HepG2 (cell line): ENCODE results near the gene SMTNL1.

Experiments used
- ELF1 ChIP-seq: sonication (generic); formaldehyde crosslinking; IDR thresholded peaks from 2 replicates; pipeline ENCODE4 v1.4.0; 2020; ENCODE audit warnings: missing genetic modification reagents
- EP300 ChIP-seq, 3 experiments: sonication (generic) in 1 of 3; formaldehyde crosslinking in 1 of 3; IDR thresholded peaks; 2 replicates each; pipeline versions ENCODE4 v1.5.1 to v1.6.1; 2011 to 2020; ENCODE audit warnings: low read depth in 2 of 3, low read length in 2 of 3, borderline replicate concordance in 1 of 3, improper control_type of control experiment in 1 of 3, mild to moderate bottlenecking in 1 of 3, missing genetic modification reagents in 1 of 3, moderate library complexity in 1 of 3
- HDAC2 ChIP-seq: sonication (generic); formaldehyde crosslinking; IDR thresholded peaks from 2 replicates; pipeline ENCODE4 v1.4.0; 2020; ENCODE audit warnings: missing genetic modification reagents
- SOX6 ChIP-seq, 2 experiments: fragments of 450-650 bp in 1 of 2; sonication (generic) in 1 of 2; formaldehyde crosslinking in 1 of 2; IDR thresholded peaks; 2 replicates each; pipeline versions ENCODE4 v1.4.0 to v1.6.1; 2017 to 2020; ENCODE audit warnings: antibody characterized with exemption in 1 of 2, mild to moderate bottlenecking in 1 of 2, missing genetic modification reagents in 1 of 2
- TCF12 ChIP-seq, 2 experiments: fragments of 450-650 bp in 1 of 2; sonication (generic) in 1 of 2; formaldehyde crosslinking in 1 of 2; IDR thresholded peaks; 2 replicates each; pipeline versions ENCODE4 v1.6.1 to v1.8.0; 2017 to 2022; ENCODE audit warnings: antibody characterized with exemption in 1 of 2, mild to moderate bottlenecking in 1 of 2, missing genetic modification reagents in 1 of 2, moderate library complexity in 1 of 2
- UBTF ChIP-seq: sonication (generic); formaldehyde crosslinking; IDR thresholded peaks from 2 replicates; pipeline ENCODE4 v1.4.0; 2020; ENCODE audit warnings: mild to moderate bottlenecking, missing genetic modification reagents
- YY1 ChIP-seq: IDR thresholded peaks from 2 replicates; pipeline ENCODE4 v1.6.1; 2011; ENCODE audit warnings: low read length, low read depth, moderate library complexity, mild to moderate bottlenecking; ENCODE audit not compliant: insufficient read depth, insufficient replicate concordance
- ZFP62 ChIP-seq: sonication (generic); formaldehyde crosslinking; IDR thresholded peaks from 2 replicates; pipeline ENCODE4 v1.4.0; 2020; ENCODE audit warnings: missing genetic modification reagents
- ZSCAN5A ChIP-seq: sonication (generic); formaldehyde crosslinking; IDR thresholded peaks from 2 replicates; pipeline ENCODE4 v1.8.0; 2022; ENCODE audit warnings: mild to moderate bottlenecking, missing genetic modification reagents, borderline replicate concordance
- TF ChIP-seq, protein P1 (sequence below): sonication (generic); formaldehyde crosslinking; IDR thresholded peaks from 2 replicates; pipeline ENCODE4 v1.5.0; 2020; ENCODE audit warnings: mild to moderate bottlenecking, missing genetic modification reagents, moderate library complexity

GRCh38 chr11:57499983-57500461 is 37.4 kb upstream of the SMTNL1 start:
- TF ChIP-seq ZSCAN5A (no peak), ZFP62 (CRISPR knock-in tag) (no peak), SOX6 (IDR thresholded peaks at IDR 0.05) (no peak), SOX6 (CRISPR knock-in tag; IDR thresholded peaks at IDR 0.05) (no peak), EP300 (IDR thresholded peaks at IDR 0.05; ENCODE audit: low read depth in 2 of 2, low read length in 2 of 2) (no peak), EP300 (CRISPR knock-in tag; IDR thresholded peaks at IDR 0.05; ENCODE audit: borderline replicate concordance) (no peak), ELF1 (no peak), UBTF (CRISPR knock-in tag) (no peak), YY1 (no peak), HDAC2 (CRISPR knock-in tag) (no peak), TCF12 (IDR thresholded peaks at IDR 0.05) (no peak), TCF12 (CRISPR knock-in tag; IDR thresholded peaks at IDR 0.05) (no peak)
- TF ChIP-seq, protein P1, sequence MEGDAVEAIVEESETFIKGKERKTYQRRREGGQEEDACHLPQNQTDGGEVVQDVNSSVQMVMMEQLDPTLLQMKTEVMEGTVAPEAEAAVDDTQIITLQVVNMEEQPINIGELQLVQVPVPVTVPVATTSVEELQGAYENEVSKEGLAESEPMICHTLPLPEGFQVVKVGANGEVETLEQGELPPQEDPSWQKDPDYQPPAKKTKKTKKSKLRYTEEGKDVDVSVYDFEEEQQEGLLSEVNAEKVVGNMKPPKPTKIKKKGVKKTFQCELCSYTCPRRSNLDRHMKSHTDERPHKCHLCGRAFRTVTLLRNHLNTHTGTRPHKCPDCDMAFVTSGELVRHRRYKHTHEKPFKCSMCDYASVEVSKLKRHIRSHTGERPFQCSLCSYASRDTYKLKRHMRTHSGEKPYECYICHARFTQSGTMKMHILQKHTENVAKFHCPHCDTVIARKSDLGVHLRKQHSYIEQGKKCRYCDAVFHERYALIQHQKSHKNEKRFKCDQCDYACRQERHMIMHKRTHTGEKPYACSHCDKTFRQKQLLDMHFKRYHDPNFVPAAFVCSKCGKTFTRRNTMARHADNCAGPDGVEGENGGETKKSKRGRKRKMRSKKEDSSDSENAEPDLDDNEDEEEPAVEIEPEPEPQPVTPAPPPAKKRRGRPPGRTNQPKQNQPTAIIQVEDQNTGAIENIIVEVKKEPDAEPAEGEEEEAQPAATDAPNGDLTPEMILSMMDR = no peak
